GM21825 (cell line): ENCODE measurements around the gene EDEM3.
"Not testable (repeated sequence)": the region's sequence is repeated elsewhere in the genome, so short reads cannot be mapped to it uniquely, and the experiment has no call there.

Source experiments
- ATAC-seq: cut with Tn5 transposase; IDR thresholded peaks from one replicate; pipeline ENCODE4 v1.9.1; 2021; ENCODE audit warnings: mild to moderate bottlenecking, moderate library complexity; ENCODE audit not compliant: unreplicated experiment

The EDEM3 gene

GRCh38 chr1:184769241-184769640 lies 14.6 kb upstream of the EDEM3 start:
- no peak for ATAC-seq

- no peak for ATAC-seq
These were observed 13.8 kb upstream of the EDEM3 start for GRCh38 chr1:184768467-184768866.

- ATAC-seq = no peak
These were observed 12.9 kb upstream of the EDEM3 start for GRCh38 chr1:184767591-184767990.

- ATAC-seq = no peak
These were observed 9.8 kb upstream of the EDEM3 start for GRCh38 chr1:184764483-184764882.

GRCh38 chr1:184763520-184763919 lies 8.9 kb upstream of the EDEM3 start:
- not testable (repeated sequence) for ATAC-seq

GRCh38 chr1:184761969-184762485 lies 7.4 kb upstream of the EDEM3 start:
- ATAC-seq = no peak

- no peak for ATAC-seq
These were observed 5.0 kb upstream of the EDEM3 start for GRCh38 chr1:184759651-184760050.

- no peak for ATAC-seq
These were observed 4.5 kb upstream of the EDEM3 start for GRCh38 chr1:184759112-184759511.

GRCh38 chr1:184757891-184758290 lies 3.2 kb upstream of the EDEM3 start:
- no peak for ATAC-seq

- no peak for ATAC-seq
These were observed 2.7 kb upstream of the EDEM3 start for GRCh38 chr1:184757406-184757805.

- ATAC-seq = peak; percentile 2
These were observed 788 bp upstream of the EDEM3 start for GRCh38 chr1:184755226-184756065.

- ATAC-seq = peak; percentile 9
These were observed 816 bp downstream of the EDEM3 start for GRCh38 chr1:184753608-184754475.

- no peak for ATAC-seq
These were observed 1.5 kb downstream of the EDEM3 start for GRCh38 chr1:184753117-184753516.

GRCh38 chr1:184752656-184753055 lies 2.0 kb downstream of the EDEM3 start:
- ATAC-seq = no peak

- ATAC-seq = no peak
These were observed 5.9 kb downstream of the EDEM3 start for GRCh38 chr1:184748740-184749139.

GRCh38 chr1:184747089-184747955 lies 7.3 kb downstream of the EDEM3 start:
- ATAC-seq = peak; percentile 82

GRCh38 chr1:184745929-184746638 lies 8.6 kb downstream of the EDEM3 start:
- ATAC-seq = no peak

- no peak for ATAC-seq
These were observed 9.5 kb downstream of the EDEM3 start for GRCh38 chr1:184745110-184745509.

GRCh38 chr1:184743062-184743756 lies 11.4 kb downstream of the EDEM3 start:
- ATAC-seq = no peak
